ENCODE results near the gene FAM72D.
"Not testable (repeated sequence)": the region's sequence is repeated elsewhere in the genome, so short reads cannot be mapped to it uniquely, and the experiment has no call there.

Gene FAM72D

DNA sequence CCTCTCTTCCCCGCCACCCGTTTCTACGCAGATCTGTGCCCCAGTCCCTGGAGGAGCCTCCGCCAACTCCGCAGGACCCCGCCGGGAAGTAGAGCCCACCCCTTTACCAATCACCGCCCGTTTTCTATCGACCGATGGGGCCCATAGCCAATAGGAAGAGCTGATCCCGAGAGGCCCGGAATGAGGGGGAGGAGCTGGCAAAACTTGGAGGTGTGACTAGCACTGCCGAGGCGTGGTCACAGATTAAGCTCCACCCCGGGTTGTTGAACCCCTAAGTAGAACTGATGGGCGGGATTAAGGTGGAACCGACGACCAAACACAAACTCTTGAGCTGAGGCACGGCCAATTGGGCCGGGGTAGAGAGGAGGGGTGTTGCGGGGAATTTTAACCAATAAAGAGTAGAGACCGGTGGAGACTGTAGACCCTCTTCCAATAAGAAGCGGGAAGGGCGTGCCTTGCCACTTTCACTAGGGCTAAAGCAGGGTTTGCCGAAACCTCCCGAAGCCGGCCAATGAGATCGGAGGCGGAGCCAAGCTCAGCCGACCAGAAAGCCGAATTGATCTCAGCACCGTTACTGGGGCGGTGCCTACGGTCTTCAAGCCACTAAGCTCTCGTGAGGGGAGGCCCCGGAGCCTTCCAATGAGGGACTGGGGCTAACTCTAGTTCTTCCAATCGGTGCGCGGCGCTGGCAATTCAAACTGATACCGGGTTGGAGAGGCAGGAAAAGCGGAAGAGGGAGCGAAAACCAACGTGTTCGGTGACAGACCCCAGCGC lies at the start of gene FAM72D, which contains the start of gene SRGAP2B:
Gene FAM72D (plus strand): TSS at position 691 of the 774 bp plus-strand sequence. CDS start 874 bp downstream, outside the sequence.
Gene SRGAP2B (minus strand): TSS at position 45 of the 774 bp plus-strand sequence. CDS start 2,427 bp downstream, outside the sequence.
- not testable (repeated sequence) for DNase-seq (ENCODE audit: insufficient read length, low spot score); FAIRE-seq

DNA sequence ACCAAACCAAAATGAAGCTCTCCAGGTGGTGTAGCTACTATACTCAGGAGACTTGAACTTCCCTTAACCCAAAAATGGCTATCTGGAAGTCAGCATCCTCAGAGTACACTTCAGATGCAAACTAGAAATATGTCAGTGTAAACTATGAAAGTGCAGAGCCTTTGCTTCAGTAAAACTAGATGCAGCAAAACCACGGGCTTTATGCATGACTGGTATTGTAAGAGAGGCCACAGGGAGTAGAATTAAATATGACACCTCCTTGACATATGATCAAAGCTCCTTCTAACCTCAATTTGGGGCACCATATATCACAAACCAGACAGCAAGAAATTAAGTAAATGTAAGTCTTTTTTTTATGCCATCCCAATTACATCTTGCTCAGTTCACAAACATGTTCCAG lies 48.2 kb upstream of the FAM72D start:
- not testable (repeated sequence) for DNase-seq (ENCODE audit: insufficient read length, low spot score); FAIRE-seq

DNA sequence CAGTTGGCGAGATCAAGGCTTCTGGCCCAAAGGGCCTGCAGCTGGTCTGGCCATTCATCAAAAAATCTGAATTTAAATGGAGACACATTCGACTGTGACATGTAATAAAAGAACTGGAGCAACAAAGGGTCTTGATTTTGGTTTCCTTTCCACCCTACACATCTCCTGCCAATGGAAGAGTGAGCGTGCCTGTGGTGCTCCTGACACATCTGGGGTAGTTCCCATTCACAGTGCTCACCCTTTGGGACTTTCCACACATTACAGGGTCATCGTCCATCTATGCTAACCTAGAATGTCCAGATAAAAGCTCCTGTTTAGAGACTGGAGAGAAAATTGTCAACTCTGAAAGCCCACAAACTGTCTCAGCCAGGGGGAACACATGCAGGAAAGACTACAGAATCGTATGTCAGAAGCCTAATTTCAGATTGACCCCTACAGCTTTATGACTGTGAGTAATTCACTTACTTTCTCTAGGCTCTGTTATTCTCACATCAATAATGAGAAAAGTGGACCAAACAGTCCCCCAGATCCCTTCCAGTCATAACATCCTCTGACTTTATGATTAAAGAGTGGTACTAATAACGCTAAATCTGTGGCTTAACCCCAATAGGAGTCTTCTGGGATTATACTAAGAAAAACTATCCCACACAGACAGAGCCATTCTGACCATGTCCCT lies 47.5 kb upstream of the FAM72D start:
- not testable (repeated sequence) for DNase-seq (ENCODE audit: insufficient read length, low spot score); FAIRE-seq

DNA sequence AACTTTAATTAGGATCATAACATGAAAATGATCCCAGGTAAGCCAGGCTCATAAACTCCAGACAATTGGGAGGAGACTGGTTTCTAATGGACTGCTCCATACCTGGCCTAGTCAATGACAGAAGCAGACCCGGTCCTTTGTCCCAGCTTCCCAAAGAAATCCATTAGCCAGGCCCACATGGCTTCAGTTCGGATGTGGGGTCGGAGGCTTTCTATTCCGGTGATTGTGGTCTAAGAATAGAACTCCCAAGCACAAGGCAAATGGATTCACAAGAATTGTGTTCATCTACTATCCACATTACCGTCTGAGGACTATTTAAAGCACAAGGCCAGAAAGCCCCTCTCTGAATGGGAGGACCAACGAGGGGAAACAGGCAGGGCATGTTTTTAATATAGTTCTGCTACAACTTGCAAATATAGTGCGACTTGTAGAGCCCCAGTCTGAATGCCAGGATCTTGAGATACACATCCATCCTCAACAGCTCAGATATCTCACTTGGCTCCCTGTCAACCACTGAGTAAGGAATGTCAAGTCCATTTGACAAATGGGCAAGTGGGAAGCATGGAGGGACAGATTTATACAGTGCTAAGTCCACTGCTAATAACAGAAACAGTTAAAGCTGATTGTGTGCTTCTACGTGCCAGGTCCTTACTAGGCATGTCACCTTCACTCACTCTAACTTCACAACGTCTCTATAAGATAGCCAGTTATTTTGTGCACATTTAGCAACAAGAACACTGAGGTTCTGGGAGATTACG lies 43.6 kb upstream of the FAM72D start:
- FAIRE-seq; DNase-seq (ENCODE audit: insufficient read length, low spot score): not testable (repeated sequence)

DNA sequence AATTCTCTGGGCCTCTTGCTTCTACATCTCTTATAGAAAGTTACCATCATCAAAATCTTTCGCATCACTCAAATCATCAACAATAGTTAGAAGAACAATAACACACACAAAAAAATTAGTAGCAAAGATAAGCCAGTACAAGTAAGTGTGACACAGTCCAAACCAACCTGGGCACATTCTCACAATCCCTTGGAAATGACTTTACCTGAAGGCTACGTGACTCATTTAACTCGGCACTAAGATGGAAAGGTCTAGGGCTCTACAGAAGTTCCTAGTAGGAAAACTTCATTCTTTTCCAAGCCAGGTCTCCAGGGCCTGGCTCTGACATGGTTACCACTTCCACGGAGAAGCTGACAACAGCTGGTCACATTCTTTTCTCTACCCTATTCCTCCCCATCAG lies 42.3 kb upstream of the FAM72D start:
- DNase-seq (ENCODE audit: insufficient read length, low spot score); FAIRE-seq: not testable (repeated sequence)

DNA sequence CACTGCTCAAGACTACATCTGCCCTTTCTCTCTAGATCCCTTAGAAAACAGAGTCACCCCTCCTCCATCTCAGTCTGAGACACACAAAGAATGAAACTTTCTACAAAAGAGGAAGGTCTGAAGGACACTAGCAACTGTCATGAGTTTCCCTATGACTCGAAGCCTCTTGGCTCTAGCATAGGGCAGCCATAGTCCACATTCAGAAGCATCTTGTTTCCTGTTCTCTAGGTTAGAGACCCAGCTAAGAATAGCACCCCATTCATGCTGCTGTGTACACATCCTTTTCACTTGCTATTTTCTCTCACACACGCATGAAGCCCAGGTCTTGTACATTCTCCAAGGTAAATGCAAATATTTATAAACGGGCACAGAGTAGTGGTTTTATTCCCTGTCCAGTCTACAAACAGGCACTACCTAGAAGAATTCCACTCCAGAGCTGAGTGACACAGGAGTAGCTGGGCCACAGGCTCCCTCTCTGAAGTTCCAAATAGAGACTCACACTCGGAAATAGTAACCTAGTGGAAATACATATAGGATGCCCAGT lies 40.5 kb upstream of the FAM72D start:
- FAIRE-seq = not testable (repeated sequence)

DNA sequence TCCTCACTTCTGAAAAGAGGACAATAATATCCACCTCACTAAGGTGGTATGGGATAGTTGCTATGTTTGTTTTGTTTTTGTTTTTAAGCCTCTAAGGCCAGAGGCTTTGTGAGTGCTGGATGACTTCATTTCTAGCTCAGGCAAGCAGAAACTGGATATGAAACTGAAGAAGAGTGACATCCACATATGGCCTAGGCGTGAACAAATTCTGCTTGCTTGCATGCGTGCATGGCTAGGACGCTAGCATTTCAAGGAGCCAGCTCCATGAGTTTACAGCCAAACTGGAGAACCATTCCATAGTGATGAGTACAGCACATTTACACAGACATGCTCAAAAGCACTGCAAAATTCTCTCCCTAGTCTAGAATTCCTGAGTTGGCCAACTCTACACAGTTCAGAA lies 37.6 kb upstream of the FAM72D start:
- FAIRE-seq = not testable (repeated sequence)

More for the DNA sequence above, 40.5 kb upstream of the FAM72D start:
- DNase-seq (ENCODE audit: insufficient read length, low spot score) = not testable (repeated sequence)

DNA sequence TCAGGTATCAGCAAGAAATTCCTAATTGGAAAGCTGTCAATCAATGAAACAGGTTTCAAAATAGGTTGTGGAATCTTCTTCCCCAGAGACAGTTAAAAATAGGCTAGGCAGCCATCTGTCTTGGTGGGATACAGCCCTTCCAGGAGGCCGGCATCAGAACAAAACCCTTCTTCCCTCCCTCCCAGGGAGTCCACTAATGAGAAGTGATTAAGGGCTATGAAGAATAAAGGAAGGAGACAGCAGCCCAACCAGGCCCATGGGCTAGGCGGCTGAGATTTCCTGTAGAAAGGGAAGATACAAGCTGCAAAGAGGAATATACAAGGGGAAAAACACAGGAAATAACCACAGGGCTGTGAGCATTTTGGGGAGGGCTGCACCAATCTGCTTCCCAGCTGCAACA lies 32.5 kb upstream of the FAM72D start:
- not testable (repeated sequence) for DNase-seq (ENCODE audit: insufficient read length, low spot score); FAIRE-seq

More for the DNA sequence above, 37.6 kb upstream of the FAM72D start:
- not testable (repeated sequence) for DNase-seq (ENCODE audit: insufficient read length, low spot score)

DNA sequence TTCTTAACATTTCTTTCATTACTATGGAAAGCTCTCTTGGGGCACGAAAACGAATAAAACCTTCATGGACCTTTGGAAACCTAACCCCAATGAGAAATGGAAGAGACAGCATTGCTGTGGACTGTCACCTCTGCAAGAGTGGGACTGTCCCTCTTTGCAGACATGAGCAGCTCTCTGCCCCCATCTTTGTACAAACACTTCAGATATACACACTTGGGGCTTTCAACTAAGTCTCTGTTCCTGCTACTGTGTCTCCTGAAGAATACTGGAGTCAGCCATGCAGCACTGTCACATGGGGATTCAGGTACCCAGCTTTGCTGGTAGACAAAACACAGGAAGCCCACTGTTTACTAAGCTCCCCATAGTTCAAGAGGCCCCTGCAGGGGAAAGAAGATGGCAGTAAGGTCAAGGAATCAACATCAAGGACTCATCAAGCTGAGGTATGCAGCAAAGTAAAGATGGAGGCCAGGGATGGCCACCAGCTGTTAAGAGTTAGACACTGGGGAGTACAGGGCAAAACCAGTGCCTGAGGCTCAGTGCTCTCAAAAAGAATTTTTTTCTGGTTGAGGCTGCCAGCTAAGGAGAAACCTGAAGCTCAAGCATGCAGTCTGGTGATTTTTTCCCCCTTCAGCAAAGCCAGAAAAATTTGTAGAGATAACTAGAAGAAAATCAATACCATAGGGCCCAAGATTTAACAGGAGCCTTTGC lies 31.7 kb upstream of the FAM72D start:
- FAIRE-seq = not testable (repeated sequence)

DNA sequence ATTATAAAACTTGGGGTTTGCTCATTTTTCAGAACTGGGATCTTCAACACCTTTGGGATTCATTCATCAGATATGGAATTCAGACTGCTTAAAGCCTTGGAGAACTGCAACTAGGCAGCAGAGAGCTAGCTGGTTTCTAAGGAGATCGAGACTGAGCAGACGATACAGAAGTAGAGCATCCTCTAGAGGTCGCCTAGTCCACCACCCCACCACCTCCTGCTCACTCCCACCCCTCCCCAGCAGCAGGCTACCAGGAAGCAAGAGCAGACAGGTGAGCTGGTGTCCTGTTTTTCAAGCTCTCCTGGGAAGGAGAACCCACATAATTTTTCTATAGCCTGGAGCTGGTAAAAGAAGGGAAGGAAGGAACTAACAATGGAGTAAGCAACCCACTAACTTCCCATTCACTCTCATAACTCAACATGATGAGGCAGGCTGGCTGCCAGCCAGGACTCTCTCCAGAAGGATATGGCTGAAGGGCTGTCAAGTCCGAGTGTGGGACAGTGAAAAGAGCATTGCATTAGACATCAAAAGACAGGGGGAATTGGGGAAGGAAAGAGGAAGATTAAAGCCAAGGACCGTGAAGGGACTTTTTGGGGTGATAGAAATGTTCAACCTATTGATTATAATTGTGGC lies 30.5 kb upstream of the FAM72D start:
- DNase-seq (ENCODE audit: insufficient read length, low spot score); FAIRE-seq: not testable (repeated sequence)

More for the DNA sequence above, 31.7 kb upstream of the FAM72D start:
- DNase-seq (ENCODE audit: insufficient read length, low spot score) = not testable (repeated sequence)

DNA sequence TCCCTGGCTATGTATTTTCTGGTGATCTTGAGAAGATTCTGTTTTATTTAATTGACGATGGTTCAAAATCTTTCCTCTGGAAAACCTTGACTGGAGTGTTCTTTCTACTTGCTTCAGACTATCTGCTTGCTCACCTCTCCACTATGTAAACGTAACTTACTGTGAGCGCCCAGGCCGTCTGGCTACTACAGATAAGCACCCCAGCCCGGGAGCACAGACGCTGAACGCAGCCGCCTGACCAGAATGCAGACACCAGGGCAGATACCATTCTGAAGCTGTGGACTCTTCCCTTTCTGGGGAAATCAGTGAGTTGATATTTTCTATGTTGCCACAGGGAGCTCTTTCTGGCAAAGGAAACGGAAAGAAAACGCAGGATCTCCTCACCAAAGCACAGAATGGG lies 29.3 kb upstream of the FAM72D start:
- not testable (repeated sequence) for DNase-seq (ENCODE audit: insufficient read length, low spot score); FAIRE-seq

DNA sequence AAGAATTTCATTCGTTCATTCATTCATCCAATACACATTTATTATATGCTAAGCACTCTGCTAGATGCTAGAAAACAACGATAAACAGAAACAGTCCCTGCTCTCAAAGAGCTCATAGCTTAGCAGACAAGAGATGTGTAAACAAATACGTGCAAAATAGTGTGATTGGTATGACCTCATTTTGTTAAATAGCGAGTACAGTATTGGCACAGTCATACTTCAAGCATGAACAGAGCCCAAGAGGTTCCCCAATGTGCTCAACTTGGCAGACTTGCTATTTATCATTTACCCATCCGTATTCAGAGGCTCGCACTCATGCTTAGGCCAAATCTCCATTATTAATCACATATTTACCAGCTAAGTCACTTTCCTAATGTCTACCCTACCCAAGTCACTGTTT lies 24.2 kb upstream of the FAM72D start:
- not testable (repeated sequence) for DNase-seq (ENCODE audit: insufficient read length, low spot score); FAIRE-seq

DNA sequence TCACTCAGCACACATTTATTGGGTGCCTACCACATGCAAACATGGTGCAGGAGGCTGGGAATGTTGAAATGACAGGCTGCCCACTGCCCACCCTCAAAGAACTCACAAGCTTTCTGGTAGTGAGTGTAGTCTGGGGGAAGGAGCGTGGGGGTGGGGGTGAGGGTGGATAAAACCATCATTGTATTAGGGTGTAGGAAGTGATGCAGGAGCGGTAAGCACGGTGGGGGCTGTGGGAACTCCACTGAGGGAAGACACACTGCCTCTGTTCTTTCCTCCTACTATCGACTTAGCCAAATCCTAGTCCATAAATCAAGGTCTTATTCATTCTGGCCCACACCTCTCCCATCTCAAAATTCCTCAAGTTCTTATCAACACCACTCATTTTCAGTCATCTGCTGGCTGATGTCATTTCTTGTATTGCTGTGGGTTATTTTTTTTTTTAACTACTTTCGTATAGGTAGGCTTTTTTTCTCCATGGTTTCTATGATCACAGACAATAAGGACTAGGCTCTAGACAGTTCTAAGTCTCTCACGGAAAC lies 21.7 kb upstream of the FAM72D start:
- not testable (repeated sequence) for FAIRE-seq; DNase-seq (ENCODE audit: insufficient read length, low spot score)

DNA sequence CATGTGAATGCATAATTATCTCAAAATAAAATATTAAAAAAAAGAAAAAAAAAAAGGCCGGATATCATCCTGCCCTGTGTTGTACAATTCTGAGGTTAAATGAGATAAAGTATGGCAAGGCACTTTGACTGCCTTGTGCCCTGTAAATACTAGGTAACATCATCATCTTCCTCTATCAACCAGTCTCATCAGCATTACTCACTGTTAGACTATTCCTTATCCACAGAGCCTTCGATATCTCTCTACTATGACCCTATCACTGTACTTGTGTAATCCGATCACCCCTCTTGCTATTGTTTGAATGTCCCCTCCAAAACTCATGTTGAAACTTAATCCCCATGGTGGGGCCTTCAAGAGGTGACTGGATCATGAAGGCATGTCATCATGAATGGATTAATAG lies 18.9 kb upstream of the FAM72D start:
- not testable (repeated sequence) for FAIRE-seq; DNase-seq (ENCODE audit: insufficient read length, low spot score)

DNA sequence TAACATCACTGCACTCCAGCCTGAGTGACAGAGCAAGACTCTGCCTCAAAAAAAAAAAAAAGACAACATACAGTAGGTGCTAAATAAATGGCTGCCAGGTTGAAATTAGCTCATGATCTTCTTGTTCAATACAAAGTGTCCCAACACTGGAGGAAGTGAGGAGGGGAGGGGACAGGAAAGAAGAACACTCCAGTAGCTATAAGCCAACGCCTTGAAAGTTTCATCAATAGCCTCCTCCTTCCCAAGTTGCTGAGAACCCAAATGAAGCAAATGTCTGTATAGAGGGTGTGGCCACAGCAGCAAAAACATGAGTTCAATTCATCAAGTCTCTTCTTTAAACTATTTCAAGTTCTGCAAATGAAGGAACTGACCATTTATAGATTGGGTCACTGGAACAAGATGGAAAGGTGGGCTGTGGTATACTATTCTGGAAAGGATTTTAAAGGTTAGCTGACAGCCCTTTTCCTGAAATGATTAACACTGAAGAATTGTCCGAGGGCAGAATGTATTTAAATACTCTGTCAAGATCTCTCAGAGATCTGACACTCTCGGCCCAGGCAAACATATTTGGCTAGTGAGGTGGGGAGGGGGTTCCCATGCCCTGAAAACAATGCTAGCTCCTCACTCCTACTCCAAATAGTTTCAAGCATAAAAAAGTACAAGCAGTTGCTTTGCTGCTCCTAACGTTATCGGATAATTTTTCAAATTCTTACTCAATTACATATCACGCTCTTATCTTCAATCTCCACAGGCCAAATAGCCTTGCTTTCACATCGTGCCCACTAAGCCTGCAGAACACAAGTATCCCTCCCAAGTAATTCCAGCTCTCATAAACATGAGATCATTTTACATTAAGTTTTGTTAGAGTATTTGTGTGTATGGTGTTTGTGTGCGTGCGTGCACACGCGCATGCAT lies 17.6 kb upstream of the FAM72D start:
- not testable (repeated sequence) for DNase-seq (ENCODE audit: insufficient read length, low spot score); FAIRE-seq

DNA sequence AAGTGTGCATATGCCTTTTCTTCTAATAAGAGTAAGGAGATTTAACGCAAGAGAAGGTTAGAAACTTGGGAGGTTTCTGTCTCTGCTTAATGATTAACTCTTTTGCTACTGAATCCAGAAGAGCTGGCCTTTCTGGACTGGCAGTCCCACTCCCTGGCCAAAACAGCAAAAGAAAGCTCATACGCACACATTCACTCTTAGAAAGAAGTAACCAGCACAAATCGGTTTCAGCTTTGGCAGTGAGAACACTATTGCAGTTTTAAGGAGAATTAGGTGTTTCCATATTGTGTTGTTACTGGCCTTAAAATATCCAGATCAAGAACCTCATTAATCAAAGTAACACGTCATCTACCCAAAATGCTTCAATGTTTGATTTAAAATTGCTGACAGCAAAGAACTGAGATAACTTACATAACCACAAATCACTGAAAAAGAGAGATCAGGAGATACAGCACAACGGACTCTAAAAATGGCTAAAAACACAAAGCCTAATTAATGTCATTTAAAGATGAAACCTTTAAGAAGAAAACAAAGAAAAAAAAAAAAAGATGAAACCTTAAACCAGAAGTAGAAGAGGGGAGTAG lies 16.9 kb upstream of the FAM72D start:
- not testable (repeated sequence) for FAIRE-seq; DNase-seq (ENCODE audit: insufficient read length, low spot score)

DNA sequence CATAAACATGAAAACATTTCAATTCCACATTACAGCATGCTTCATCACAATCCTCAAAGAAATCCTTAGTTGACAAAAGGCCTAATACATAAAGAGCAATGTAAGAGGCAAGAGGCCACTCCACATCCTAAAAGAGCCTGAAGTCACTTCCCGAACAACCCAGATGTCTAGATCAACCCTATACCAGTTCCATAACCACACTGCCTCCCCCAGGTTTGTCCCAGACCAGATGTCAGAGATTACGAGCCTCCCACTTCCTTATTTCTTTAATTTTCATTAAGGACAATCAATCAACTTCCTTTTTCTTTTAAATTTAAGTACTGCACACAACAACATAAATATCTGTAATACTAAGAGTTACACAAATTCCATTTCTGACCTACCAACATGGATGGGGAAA lies 16.0 kb upstream of the FAM72D start:
- not testable (repeated sequence) for DNase-seq (ENCODE audit: insufficient read length, low spot score); FAIRE-seq

Measured in D721Med (cell line).